Measurements from ENCODE around the gene SLFN13. TPM values are rescaled to one million over a fixed set of nuclear protein-coding genes. Genes with fewer than 3 reads are reported as not detected.
A peak's percentile ranks its signal among the peaks of the same experiment; 100 is the strongest.

Gene SLFN13
- total RNA-seq, 1 experiment from 2014 or later, result 10.1 TPM

DNA sequence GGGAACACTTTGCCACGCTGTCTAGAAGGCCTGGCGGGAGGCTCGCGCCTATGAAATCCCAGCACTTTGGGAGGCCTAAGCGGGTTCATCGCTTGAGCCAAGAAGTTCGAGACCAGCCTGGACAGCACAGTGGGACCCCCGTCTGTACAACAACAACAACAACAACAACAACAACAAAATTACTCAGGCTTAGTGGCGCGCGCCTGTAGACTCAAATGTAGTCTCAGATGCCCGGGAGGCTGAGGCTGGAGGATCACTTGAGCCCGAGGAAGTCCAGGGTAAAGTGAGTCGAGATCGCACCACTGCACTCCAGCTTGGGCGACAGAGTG lies 297 bp upstream of the SLFN13 start:
- H3K23ac ChIP-seq (ENCODE audit: insufficient read length, low read depth, low read length), result no peak overlapping the region
- H3T11ph ChIP-seq (ENCODE audit: low read length), result no peak overlapping the region
- Mint-ChIP-seq H3K9me3 (no peaks in the 10 kb centered on the region), H3K36me3 (ENCODE audit: insufficient read depth in 1 of 3, low read depth in 3 of 3) (peaks cover 0 to 3% (median 0%) of the 10 kb centered on the region in 3 experiments; a peak in 1 of 7 replicates), H3K4me3 (peak overlapping the region; percentile 62 to 84), H3K27me3 (ENCODE audit: low read depth) (peaks cover 55% of the 10 kb centered on the region), H3K27ac (no peak overlapping the region), H3K4me1 (peaks cover 18 to 35% of the 10 kb centered on the region in 2 experiments)
- no peak overlapping the region for H4K5ac ChIP-seq (ENCODE audit: insufficient read length, low read depth, low read length)
- peaks cover 12% of the 10 kb centered on the region; the same call in 1 of the 2 replicates for H3K27me3 ChIP-seq (ENCODE audit: insufficient read depth, low read length)
- H3K18ac ChIP-seq (ENCODE audit: insufficient read length, low read depth, low read length), result peak overlapping the region; percentile 70
- H3K4me1 ChIP-seq (ENCODE audit: insufficient read depth, low read length), result no peaks in the 10 kb centered on the region; the same call in 1 of the 2 replicates
- H3K14ac ChIP-seq (ENCODE audit: insufficient read depth, low read length), result no peak overlapping the region
- no peak overlapping the region for H3K9ac ChIP-seq (ENCODE audit: extremely low read depth, insufficient read length, low read length)
- H2BK5ac ChIP-seq (ENCODE audit: insufficient read length, low read length), result no peak overlapping the region
- H3K79me1 ChIP-seq (ENCODE audit: insufficient read depth, low read depth, low read length, poor library complexity, severe bottlenecking), result no peaks in the 10 kb centered on the region
- peaks cover 16% of the 10 kb centered on the region for H3K23me2 ChIP-seq (ENCODE audit: insufficient read length, low read depth, low read length, poor library complexity, severe bottlenecking)
- peaks cover 3% of the 10 kb centered on the region; the same call in 1 of the 2 replicates for H3K79me2 ChIP-seq (ENCODE audit: insufficient read depth, low read length)
- no CpG with 5 or more reads among the region's 16 CpGs for WGBS (ENCODE audit: extremely low coverage, insufficient read length, low lambda C conversion rate)
- H4K8ac ChIP-seq (replicated peaks; ENCODE audit: insufficient read length, low read depth, low read length), result peak overlapping the region; percentile 52
- peak overlapping the region; percentile 83 for H3K4me2 ChIP-seq (ENCODE audit: insufficient read depth, insufficient read length, low read length)
- H2AK5ac ChIP-seq (ENCODE audit: insufficient read length, low read length), result no peak overlapping the region
- TF ChIP-seq, protein P1, sequence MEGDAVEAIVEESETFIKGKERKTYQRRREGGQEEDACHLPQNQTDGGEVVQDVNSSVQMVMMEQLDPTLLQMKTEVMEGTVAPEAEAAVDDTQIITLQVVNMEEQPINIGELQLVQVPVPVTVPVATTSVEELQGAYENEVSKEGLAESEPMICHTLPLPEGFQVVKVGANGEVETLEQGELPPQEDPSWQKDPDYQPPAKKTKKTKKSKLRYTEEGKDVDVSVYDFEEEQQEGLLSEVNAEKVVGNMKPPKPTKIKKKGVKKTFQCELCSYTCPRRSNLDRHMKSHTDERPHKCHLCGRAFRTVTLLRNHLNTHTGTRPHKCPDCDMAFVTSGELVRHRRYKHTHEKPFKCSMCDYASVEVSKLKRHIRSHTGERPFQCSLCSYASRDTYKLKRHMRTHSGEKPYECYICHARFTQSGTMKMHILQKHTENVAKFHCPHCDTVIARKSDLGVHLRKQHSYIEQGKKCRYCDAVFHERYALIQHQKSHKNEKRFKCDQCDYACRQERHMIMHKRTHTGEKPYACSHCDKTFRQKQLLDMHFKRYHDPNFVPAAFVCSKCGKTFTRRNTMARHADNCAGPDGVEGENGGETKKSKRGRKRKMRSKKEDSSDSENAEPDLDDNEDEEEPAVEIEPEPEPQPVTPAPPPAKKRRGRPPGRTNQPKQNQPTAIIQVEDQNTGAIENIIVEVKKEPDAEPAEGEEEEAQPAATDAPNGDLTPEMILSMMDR (conservative IDR thresholded peaks at IDR 0.05), result no peak
- DNase-seq, result no peak
- H3K4ac ChIP-seq (ENCODE audit: low read depth, low read length), result no peak overlapping the region
- no peak overlapping the region for H2AFZ ChIP-seq (ENCODE audit: low read length)
- H2BK15ac ChIP-seq (ENCODE audit: low read depth, low read length), result no peak overlapping the region
- H2BK120ac ChIP-seq (ENCODE audit: low read depth, low read length, poor library complexity, severe bottlenecking), result no peak overlapping the region
- no peak overlapping the region for H4K91ac ChIP-seq (ENCODE audit: insufficient read length, low read depth, low read length)
- H2BK12ac ChIP-seq (ENCODE audit: insufficient read length, low read depth, low read length), result peak overlapping the region; percentile 68
- no peak overlapping the region for H2BK20ac ChIP-seq (ENCODE audit: low read depth, low read length, poor library complexity, severe bottlenecking)
- no peak overlapping the region for H3K27ac ChIP-seq (ENCODE audit: insufficient read length, low read depth, low read length)
- no peak overlapping the region for H3K56ac ChIP-seq (ENCODE audit: insufficient read length, low read depth, low read length)
- H3K9me3 ChIP-seq (ENCODE audit: control insufficient read depth, low read depth, low read length), result no peaks in the 10 kb centered on the region
- no peaks in the 10 kb centered on the region for H4K20me1 ChIP-seq (ENCODE audit: control insufficient read depth, insufficient read depth, insufficient read length)

All from H9 (cell line).